Measurements from ENCODE around the gene LRRTM3. TPM values are rescaled to one million over a fixed set of nuclear protein-coding genes. Genes with fewer than 3 reads are reported as not detected.

Gene LRRTM3
- total and polyA plus RNA-seq, 2 experiments from 2014 or later = not detected

DNA sequence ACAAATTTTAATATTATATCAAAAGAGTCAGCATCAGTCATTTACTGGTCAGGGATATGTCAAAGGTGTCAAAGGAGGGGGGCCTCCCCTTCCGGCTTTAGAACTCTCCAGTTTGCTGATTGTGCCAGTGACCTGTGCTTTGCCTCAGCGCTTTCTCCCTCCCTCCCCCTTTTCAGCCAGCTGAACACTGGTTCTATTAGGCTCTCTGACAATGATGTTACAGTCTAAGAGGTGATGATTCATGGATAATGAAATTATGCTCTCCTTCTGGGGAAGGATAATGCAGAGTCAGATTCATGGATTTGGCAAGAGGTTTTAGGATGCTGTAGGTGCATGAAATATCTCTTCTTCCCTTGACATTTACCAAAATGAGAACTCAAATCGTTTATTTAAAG is 6.1 kb downstream of the LRRTM3 start:
- Histone ChIP-seq H3K4me1 (ENCODE audit: insufficient read depth) (no peaks in the 10 kb centered on the region), H2AFZ (no peak overlapping the region), H3K79me2 (ENCODE audit: insufficient read depth) (no peaks in the 10 kb centered on the region), H3K9me3 (ENCODE audit: low read depth) (no peaks in the 10 kb centered on the region), H3F3A (ENCODE audit: insufficient read depth) (no peaks in the 10 kb centered on the region), H4K20me1 (ENCODE audit: insufficient read depth) (no peaks in the 10 kb centered on the region), H3K4me3 (no peak overlapping the region), H3K27me3 (replicated peaks; ENCODE audit: insufficient read depth) (peaks cover 23% of the 10 kb centered on the region), H3K27ac (no peak overlapping the region), H3K36me3 (ENCODE audit: low read depth) (no peaks in the 10 kb centered on the region), H3K9ac (no peak overlapping the region), H3K4me2 (ENCODE audit: unreplicated experiment) (no peak overlapping the region), H3K9me2 (ENCODE audit: insufficient read depth) (no peaks in the 10 kb centered on the region)
- in situ Hi-C loops (cut with MboI) = no loop called here
- TF ChIP-seq EZH2phosphoT487 (IDR thresholded peaks at IDR 0.05; ENCODE audit: insufficient read depth, low read depth) (no peak), EZH2 (IDR thresholded peaks at IDR 0.05; ENCODE audit: insufficient read depth, poor library complexity, severe bottlenecking) (no peak)
- no peak for DNase-seq
- 29 to 32% methylated on average over 3 of the region's 3 CpGs for WGBS, 2 experiments (ENCODE audit: low coverage in 1 of 2, low lambda C conversion rate in 2 of 2, missing lambda C conversion rate in 2 of 2)

DNA sequence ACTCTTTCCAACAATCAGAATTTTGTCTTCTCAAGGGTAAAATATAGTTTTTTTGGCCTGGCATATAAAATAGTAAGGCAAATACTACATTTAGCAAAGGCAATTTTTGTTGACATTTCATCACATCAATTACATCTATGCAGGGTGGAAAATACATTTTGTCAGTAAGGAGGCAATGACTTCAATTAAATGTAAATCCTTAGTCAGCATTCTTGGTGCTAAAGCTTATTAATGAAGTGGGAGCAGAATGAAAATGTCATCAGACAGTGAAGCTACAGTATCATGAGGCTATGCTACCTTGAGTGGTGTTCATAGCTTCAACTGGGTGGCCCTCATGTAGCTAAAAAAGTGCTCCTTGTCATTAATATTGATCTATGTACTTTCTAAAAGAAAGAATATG is 8.9 kb downstream of the LRRTM3 start:
- H3F3A ChIP-seq (ENCODE audit: insufficient read depth) = no peaks in the 10 kb centered on the region
- in situ Hi-C loops (cut with MboI) = no loop called here

GRCh38 chr10:66940965-66941364 is 15.1 kb downstream of the LRRTM3 start:
- H3F3A ChIP-seq (ENCODE audit: insufficient read depth) = no peaks in the 10 kb centered on the region
- no peak overlapping the region for H2AFZ ChIP-seq
- H3K4me2 ChIP-seq (ENCODE audit: unreplicated experiment) = no peak overlapping the region
- H3K79me2 ChIP-seq (ENCODE audit: insufficient read depth) = no peaks in the 10 kb centered on the region
- no peak overlapping the region for H3K27ac ChIP-seq
- H3K27me3 ChIP-seq (replicated peaks; ENCODE audit: insufficient read depth) = no peaks in the 10 kb centered on the region
- no peaks in the 10 kb centered on the region for H3K4me1 ChIP-seq (ENCODE audit: insufficient read depth)
- DNase-seq = no peak
- no peaks in the 10 kb centered on the region for H3K9me3 ChIP-seq (ENCODE audit: low read depth)
- WGBS, 2 experiments (ENCODE audit: low coverage in 1 of 2, low lambda C conversion rate in 2 of 2, missing lambda C conversion rate in 2 of 2) = 7 to 12% methylated on average over 3 of the region's 3 CpGs
- TF ChIP-seq EZH2 (IDR thresholded peaks at IDR 0.05; ENCODE audit: insufficient read depth, poor library complexity, severe bottlenecking) = no peak
- no peak for TF ChIP-seq EZH2phosphoT487 (IDR thresholded peaks at IDR 0.05; ENCODE audit: insufficient read depth, low read depth)
- no peak overlapping the region for H3K9ac ChIP-seq
- H3K4me3 ChIP-seq = no peak overlapping the region
- H4K20me1 ChIP-seq (ENCODE audit: insufficient read depth) = no peaks in the 10 kb centered on the region
- H3K9me2 ChIP-seq (ENCODE audit: insufficient read depth) = no peaks in the 10 kb centered on the region
- in situ Hi-C loops (cut with MboI) = no loop called here
- H3K36me3 ChIP-seq (ENCODE audit: low read depth) = no peaks in the 10 kb centered on the region

More for the DNA sequence above, 8.9 kb downstream of the LRRTM3 start:
- H3K9ac ChIP-seq = no peak overlapping the region
- H2AFZ ChIP-seq = no peak overlapping the region
- H3K79me2 ChIP-seq (ENCODE audit: insufficient read depth) = no peaks in the 10 kb centered on the region
- no peaks in the 10 kb centered on the region for H4K20me1 ChIP-seq (ENCODE audit: insufficient read depth)
- H3K9me3 ChIP-seq (ENCODE audit: low read depth) = no peaks in the 10 kb centered on the region
- H3K27me3 ChIP-seq (replicated peaks; ENCODE audit: insufficient read depth) = no peaks in the 10 kb centered on the region
- DNase-seq = no peak
- H3K4me3 ChIP-seq = no peak overlapping the region
- TF ChIP-seq EZH2 (IDR thresholded peaks at IDR 0.05; ENCODE audit: insufficient read depth, poor library complexity, severe bottlenecking) = no peak
- no peak for TF ChIP-seq EZH2phosphoT487 (IDR thresholded peaks at IDR 0.05; ENCODE audit: insufficient read depth, low read depth)
- H3K36me3 ChIP-seq (ENCODE audit: low read depth) = no peaks in the 10 kb centered on the region
- H3K4me2 ChIP-seq (ENCODE audit: unreplicated experiment) = no peak overlapping the region
- H3K4me1 ChIP-seq (ENCODE audit: insufficient read depth) = no peaks in the 10 kb centered on the region
- no peak overlapping the region for H3K27ac ChIP-seq
- no peaks in the 10 kb centered on the region for H3K9me2 ChIP-seq (ENCODE audit: insufficient read depth)

DNA sequence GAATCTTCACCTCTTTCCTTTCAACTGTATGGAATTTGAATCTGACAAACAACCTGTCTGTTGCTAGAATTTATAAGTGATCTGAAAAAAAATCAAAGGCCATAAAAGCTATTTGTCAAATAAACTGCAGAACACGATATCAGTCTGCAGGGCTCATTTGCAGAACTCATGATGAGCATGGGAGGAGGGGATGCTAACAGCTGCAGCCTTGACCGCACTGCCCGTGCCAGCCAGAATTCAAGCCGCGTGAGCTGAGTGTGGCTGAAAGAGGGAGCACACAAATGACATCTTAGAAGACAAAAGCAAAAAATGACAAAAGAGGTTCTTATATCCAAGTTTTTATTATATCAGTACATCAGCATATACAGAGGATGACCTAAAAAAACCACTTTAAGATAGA is 15.7 kb downstream of the LRRTM3 start:
- H3K9ac ChIP-seq = no peak overlapping the region
- no peaks in the 10 kb centered on the region for H3K9me2 ChIP-seq (ENCODE audit: insufficient read depth)
- no peaks in the 10 kb centered on the region for H3K4me1 ChIP-seq (ENCODE audit: insufficient read depth)
- no peaks in the 10 kb centered on the region for H3F3A ChIP-seq (ENCODE audit: insufficient read depth)
- no peak overlapping the region for H3K4me2 ChIP-seq (ENCODE audit: unreplicated experiment)
- no peaks in the 10 kb centered on the region for H3K36me3 ChIP-seq (ENCODE audit: low read depth)
- no peak for DNase-seq
- in situ Hi-C loops (cut with MboI) = no loop called here
- no peak overlapping the region for H3K27ac ChIP-seq
- H3K79me2 ChIP-seq (ENCODE audit: insufficient read depth) = no peaks in the 10 kb centered on the region
- no peak overlapping the region for H3K4me3 ChIP-seq
- TF ChIP-seq EZH2 (IDR thresholded peaks at IDR 0.05; ENCODE audit: insufficient read depth, poor library complexity, severe bottlenecking) (no peak), EZH2phosphoT487 (IDR thresholded peaks at IDR 0.05; ENCODE audit: insufficient read depth, low read depth) (no peak)
- no peaks in the 10 kb centered on the region for H3K27me3 ChIP-seq (replicated peaks; ENCODE audit: insufficient read depth)
- H3K9me3 ChIP-seq (ENCODE audit: low read depth) = no peaks in the 10 kb centered on the region
- H4K20me1 ChIP-seq (ENCODE audit: insufficient read depth) = no peaks in the 10 kb centered on the region
- WGBS, 2 experiments (ENCODE audit: low coverage in 1 of 2, low lambda C conversion rate in 2 of 2, missing lambda C conversion rate in 2 of 2) = 31 to 36% methylated on average over 5 of the region's 5 CpGs
- no peak overlapping the region for H2AFZ ChIP-seq

DNA sequence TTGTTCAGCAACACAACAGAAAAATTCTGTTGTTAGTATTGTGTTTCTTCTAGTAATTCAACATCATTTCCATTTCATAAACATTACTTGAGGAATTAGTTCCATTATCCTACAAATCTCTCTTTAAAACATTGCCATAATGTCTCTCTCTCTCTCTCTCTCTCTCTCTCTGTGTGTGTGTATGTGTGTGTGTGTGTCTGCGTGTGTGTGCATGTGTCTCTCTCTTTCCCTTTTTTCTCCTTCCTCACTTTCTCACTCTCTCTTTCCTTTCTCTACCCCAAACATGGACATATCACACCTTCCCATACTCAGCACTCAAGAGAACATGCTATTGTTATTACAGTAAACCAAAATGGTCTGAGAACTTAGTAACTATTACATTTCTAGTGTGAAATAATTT is 16.6 kb downstream of the LRRTM3 start:
- Histone ChIP-seq H3K9ac (no peak overlapping the region), H3K9me2 (ENCODE audit: insufficient read depth) (no peaks in the 10 kb centered on the region), H3K9me3 (ENCODE audit: low read depth) (no peaks in the 10 kb centered on the region), H4K20me1 (ENCODE audit: insufficient read depth) (no peaks in the 10 kb centered on the region), H3K27ac (no peak overlapping the region), H3K27me3 (replicated peaks; ENCODE audit: insufficient read depth) (no peaks in the 10 kb centered on the region), H3K4me2 (ENCODE audit: unreplicated experiment) (no peak overlapping the region), H2AFZ (no peak overlapping the region), H3F3A (ENCODE audit: insufficient read depth) (no peaks in the 10 kb centered on the region), H3K4me3 (no peak overlapping the region), H3K79me2 (ENCODE audit: insufficient read depth) (no peaks in the 10 kb centered on the region), H3K36me3 (ENCODE audit: low read depth) (no peaks in the 10 kb centered on the region), H3K4me1 (ENCODE audit: insufficient read depth) (no peaks in the 10 kb centered on the region)
- TF ChIP-seq EZH2phosphoT487 (IDR thresholded peaks at IDR 0.05; ENCODE audit: insufficient read depth, low read depth) (no peak), EZH2 (IDR thresholded peaks at IDR 0.05; ENCODE audit: insufficient read depth, poor library complexity, severe bottlenecking) (no peak)
- DNase-seq = no peak
- 0% methylated on average over 1 of the region's 1 CpG; no CpG with 5 or more reads in 1 of the 2 experiments for WGBS, 2 experiments (ENCODE audit: low coverage in 1 of 2, low lambda C conversion rate in 2 of 2, missing lambda C conversion rate in 2 of 2)
- in situ Hi-C loops (cut with MboI) = no loop called here

All from GM23248 (cell line).